Neural progenitor cell (in vitro differentiated cells): Measurements from ENCODE around the gene CHRD. TPM values are rescaled to one million over a fixed set of nuclear protein-coding genes. Genes with fewer than 3 reads are reported as not detected.

ENCODE experiments used
- DNase-seq: peaks from one replicate; pipeline ENCODE4 v3.0.0-alpha.2; 2016; ENCODE audit warnings: low spot score
- H2AFZ ChIP-seq: fragments of 200-600 bp; sonication (generic); replicated peaks from 2 replicates; pipeline ENCODE4 v1.6.1; 2016; ENCODE audit warnings: antibody characterized with exemption
- H3F3A ChIP-seq: fragments of 200-600 bp; sonication (generic); 2 replicates; pipeline ENCODE4 v1.6.1; 2016; ENCODE audit warnings: antibody characterized with exemption, low read depth
- H3K27ac ChIP-seq: fragments of 200-600 bp; sonication (generic); 2 replicates; pipeline ENCODE4 v1.5.1; 2016; ENCODE audit warnings: mild to moderate bottlenecking
- H3K27me3 ChIP-seq: fragments of 200-600 bp; sonication (generic); 2 replicates; pipeline ENCODE4 v1.6.1; 2016; ENCODE audit warnings: mild to moderate bottlenecking, moderate library complexity
- H3K36me3 ChIP-seq: fragments of 200-600 bp; sonication (generic); 2 replicates; pipeline ENCODE4 v1.5.1; 2016
- H3K4me1 ChIP-seq: fragments of 200-600 bp; sonication (generic); 2 replicates; pipeline ENCODE4 v1.6.1; 2016; ENCODE audit warnings: mixed run types
- H3K4me2 ChIP-seq: fragments of 200-600 bp; sonication (generic); 2 replicates; pipeline ENCODE4 v1.6.1; 2016
- H3K4me3 ChIP-seq: fragments of 200-600 bp; sonication (generic); 2 replicates; pipeline ENCODE4 v1.5.1; 2016
- H3K79me2 ChIP-seq: fragments of 200-600 bp; sonication (generic); 2 replicates; pipeline ENCODE4 v1.6.1; 2016; ENCODE audit warnings: low read depth
- H3K9ac ChIP-seq: fragments of 200-600 bp; sonication (generic); 2 replicates; pipeline ENCODE4 v1.6.1; 2016
- H3K9me3 ChIP-seq: fragments of 200-600 bp; sonication (generic); 2 replicates; pipeline ENCODE4 v1.5.1; 2016; ENCODE audit warnings: low read depth
- H4K20me1 ChIP-seq: fragments of 200-600 bp; sonication (generic); 2 replicates; pipeline ENCODE4 v1.6.1; 2016; ENCODE audit warnings: low read depth
- H3K27ac Mint-ChIP-seq: 3 replicates; pipeline ENCODE4 v1.8.0; 2021; ENCODE audit warnings: mixed read lengths
- H3K27me3 Mint-ChIP-seq: 2 replicates; pipeline ENCODE4 v1.8.0; 2022; ENCODE audit warnings: low read depth, mild to moderate bottlenecking, inconsistent platforms, moderate library complexity, mixed read lengths; ENCODE audit not compliant: insufficient read depth
- H3K36me3 Mint-ChIP-seq: 3 replicates; pipeline ENCODE4 v1.8.0; 2021; ENCODE audit warnings: mixed read lengths
- H3K4me1 Mint-ChIP-seq: 3 replicates; pipeline ENCODE4 v1.8.0; 2021; ENCODE audit warnings: mixed read lengths
- H3K4me3 Mint-ChIP-seq: 3 replicates; pipeline ENCODE4 v1.8.0; 2021; ENCODE audit warnings: mild to moderate bottlenecking, moderate library complexity, mixed read lengths
- H3K9me3 Mint-ChIP-seq: 3 replicates; pipeline ENCODE4 v1.8.0; 2020; ENCODE audit warnings: mixed read lengths
- CTCF ChIP-seq: fragments of 200-600 bp; sonication (generic); IDR thresholded peaks from 2 replicates; pipeline ENCODE4 v1.5.1; 2017; ENCODE audit warnings: antibody characterized with exemption, mild to moderate bottlenecking
- EZH2 ChIP-seq: fragments of 200-600 bp; sonication (generic); IDR thresholded peaks from 2 replicates; pipeline ENCODE4 v1.6.1; 2017; ENCODE audit warnings: antibody characterized with exemption, mild to moderate bottlenecking, moderate library complexity
- EZH2phosphoT487 ChIP-seq: fragments of 200-600 bp; sonication (generic); IDR thresholded peaks from 2 replicates; pipeline ENCODE4 v1.6.1; 2017; ENCODE audit warnings: antibody characterized with exemption
- total RNA-seq: library from RNA; depleted of rRNA; stranded (reverse); fragments of >200 nt; gene quantifications from 2 replicates; pipeline ENCODE4 v1.2.3, GENCODE V29; 2015; ENCODE audit warnings: low replicate concordance

The CHRD gene
- total RNA-seq, 1 donor from 2014 or later = 2.3 TPM

- peaks cover 13% of the 10 kb centered on the region for H3K27me3 Mint-ChIP-seq
- peaks cover 37% of the 10 kb centered on the region for H3F3A ChIP-seq
- peak overlapping the region; percentile 84 for H3K4me2 ChIP-seq
- H3K27ac ChIP-seq = no peak overlapping the region
- no peaks in the 10 kb centered on the region for H3K36me3 ChIP-seq
- no peaks in the 10 kb centered on the region for H3K27me3 ChIP-seq
- H3K9ac ChIP-seq = no peak overlapping the region
- no peak overlapping the region for H2AFZ ChIP-seq
- peaks cover 22% of the 10 kb centered on the region for H3K4me1 Mint-ChIP-seq
- H4K20me1 ChIP-seq = peaks cover 2% of the 10 kb centered on the region
- peaks cover 7% of the 10 kb centered on the region for H3K36me3 Mint-ChIP-seq
- H3K9me3 Mint-ChIP-seq = no peaks in the 10 kb centered on the region
- H3K4me1 ChIP-seq = peaks cover 23% of the 10 kb centered on the region
- peaks cover 42% of the 10 kb centered on the region for H3K79me2 ChIP-seq
- no peak for DNase-seq
- H3K9me3 ChIP-seq = no peaks in the 10 kb centered on the region
- no peak overlapping the region for H3K4me3 ChIP-seq
- peak overlapping the region; percentile 55 for H3K4me3 Mint-ChIP-seq
- no peak overlapping the region for H3K27ac Mint-ChIP-seq
- TF ChIP-seq EZH2phosphoT487 (no peak), EZH2 (no peak), CTCF (no peak)
Observed at GRCh38 chr3:184358921-184359350, 20.9 kb upstream of the CHRD start.

- H3K27me3 ChIP-seq = no peaks in the 10 kb centered on the region
- H3K79me2 ChIP-seq = peaks cover 49% of the 10 kb centered on the region
- H3K27ac Mint-ChIP-seq = no peak overlapping the region
- no peaks in the 10 kb centered on the region for H3K36me3 ChIP-seq
- H3K27me3 Mint-ChIP-seq = peaks cover 14% of the 10 kb centered on the region
- TF ChIP-seq CTCF (no peak), EZH2phosphoT487 (no peak)
- H3K4me1 Mint-ChIP-seq = peaks cover 26% of the 10 kb centered on the region
- H3K4me1 ChIP-seq = peaks cover 23% of the 10 kb centered on the region
- H3K27ac ChIP-seq = no peak overlapping the region
- peak; percentile 59 for DNase-seq
- H3K4me2 ChIP-seq = peak overlapping the region; percentile 84
- no peaks in the 10 kb centered on the region for H3K9me3 ChIP-seq
- H3K9ac ChIP-seq = no peak overlapping the region
- no peak overlapping the region for H2AFZ ChIP-seq
- peak overlapping the region; percentile 86 for H3K4me3 ChIP-seq
- peak overlapping the region; percentile 94 for H3K4me3 Mint-ChIP-seq
- H3F3A ChIP-seq = peaks cover 37% of the 10 kb centered on the region
- H3K36me3 Mint-ChIP-seq = peaks cover 10% of the 10 kb centered on the region
- H3K9me3 Mint-ChIP-seq = no peaks in the 10 kb centered on the region
- peaks cover 4% of the 10 kb centered on the region for H4K20me1 ChIP-seq
Observed at GRCh38 chr3:184359610-184360009, 20.2 kb upstream of the CHRD start.

- Histone ChIP-seq H3F3A (peaks cover 37% of the 10 kb centered on the region), H3K9ac (peak overlapping the region; percentile 66), H3K4me2 (peak overlapping the region; percentile 84), H3K27ac (no peak overlapping the region), H3K79me2 (peaks cover 56% of the 10 kb centered on the region), H3K9me3 (no peaks in the 10 kb centered on the region), H2AFZ (no peak overlapping the region), H4K20me1 (peaks cover 4% of the 10 kb centered on the region), H3K4me1 (peaks cover 23% of the 10 kb centered on the region), H3K36me3 (peaks cover 6% of the 10 kb centered on the region), H3K27me3 (no peaks in the 10 kb centered on the region), H3K4me3 (peak overlapping the region; percentile 86)
- TF ChIP-seq EZH2 = no peak
- no peak for TF ChIP-seq EZH2phosphoT487
- TF ChIP-seq CTCF = no peak
- Mint-ChIP-seq H3K9me3 (no peaks in the 10 kb centered on the region), H3K27me3 (peaks cover 15% of the 10 kb centered on the region), H3K4me3 (peak overlapping the region; percentile 94), H3K27ac (peak overlapping the region; percentile 53), H3K4me1 (peaks cover 33% of the 10 kb centered on the region), H3K36me3 (peaks cover 14% of the 10 kb centered on the region)
- peak; percentile 60 for DNase-seq
Observed at GRCh38 chr3:184360070-184360928, 19.6 kb upstream of the CHRD start.
